ENCODE measurements around the gene LMNTD2.

The LMNTD2 gene

DNA sequence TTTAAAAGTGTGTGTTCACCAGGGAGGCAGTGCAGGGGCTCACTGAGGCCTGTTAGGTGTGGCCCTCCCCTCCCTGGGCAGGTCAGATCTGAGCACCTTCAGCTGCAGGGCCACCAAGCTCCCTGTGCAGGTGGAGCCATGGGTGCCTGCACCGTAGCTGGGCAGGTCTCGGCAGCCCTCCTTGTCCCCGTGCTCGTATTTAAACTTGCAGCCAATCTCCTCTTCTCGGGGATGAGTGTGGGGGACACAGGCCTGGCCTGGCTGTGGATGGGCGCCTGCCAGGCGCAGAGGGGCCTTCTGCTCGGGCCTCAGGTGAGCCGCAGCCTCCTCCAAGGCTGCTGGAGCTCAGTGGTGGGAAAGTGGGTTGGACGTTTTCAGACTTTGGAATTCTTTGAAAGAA lies 34.9 kb upstream of the LMNTD2 start:
- Histone ChIP-seq H3K4me2 (ENCODE audit: low read length) (no peak overlapping the region), H3K4me3 (ENCODE audit: low read length) (no peak overlapping the region), H3F3A (ENCODE audit: control insufficient read depth, insufficient read depth) (no peaks in the 10 kb centered on the region), H4K20me1 (ENCODE audit: control insufficient read depth, insufficient read depth, low read depth, low read length) (peaks cover 4% of the 10 kb centered on the region; the same call in 1 of the 2 replicates), H3K79me2 (ENCODE audit: control insufficient read depth, low read length) (peaks cover 10% of the 10 kb centered on the region), H3K9me3 (ENCODE audit: control insufficient read depth, insufficient read depth, low read length) (no peaks in the 10 kb centered on the region), H3K9me2 (replicated peaks; ENCODE audit: control insufficient read depth, low read length) (no peaks in the 10 kb centered on the region), H3K27me3 (ENCODE audit: control insufficient read depth, low read length) (no peaks in the 10 kb centered on the region), H3K4me1 (ENCODE audit: control insufficient read depth, low read length) (no peaks in the 10 kb centered on the region), H3K27ac (ENCODE audit: low read depth, low read length) (no peak overlapping the region), H3K36me3 (ENCODE audit: control insufficient read depth, low read length) (peaks cover 85% of the 10 kb centered on the region)
- TF ChIP-seq, protein P1, sequence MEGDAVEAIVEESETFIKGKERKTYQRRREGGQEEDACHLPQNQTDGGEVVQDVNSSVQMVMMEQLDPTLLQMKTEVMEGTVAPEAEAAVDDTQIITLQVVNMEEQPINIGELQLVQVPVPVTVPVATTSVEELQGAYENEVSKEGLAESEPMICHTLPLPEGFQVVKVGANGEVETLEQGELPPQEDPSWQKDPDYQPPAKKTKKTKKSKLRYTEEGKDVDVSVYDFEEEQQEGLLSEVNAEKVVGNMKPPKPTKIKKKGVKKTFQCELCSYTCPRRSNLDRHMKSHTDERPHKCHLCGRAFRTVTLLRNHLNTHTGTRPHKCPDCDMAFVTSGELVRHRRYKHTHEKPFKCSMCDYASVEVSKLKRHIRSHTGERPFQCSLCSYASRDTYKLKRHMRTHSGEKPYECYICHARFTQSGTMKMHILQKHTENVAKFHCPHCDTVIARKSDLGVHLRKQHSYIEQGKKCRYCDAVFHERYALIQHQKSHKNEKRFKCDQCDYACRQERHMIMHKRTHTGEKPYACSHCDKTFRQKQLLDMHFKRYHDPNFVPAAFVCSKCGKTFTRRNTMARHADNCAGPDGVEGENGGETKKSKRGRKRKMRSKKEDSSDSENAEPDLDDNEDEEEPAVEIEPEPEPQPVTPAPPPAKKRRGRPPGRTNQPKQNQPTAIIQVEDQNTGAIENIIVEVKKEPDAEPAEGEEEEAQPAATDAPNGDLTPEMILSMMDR (IDR thresholded peaks at IDR 0.05; ENCODE audit: low read depth, low read length, poor library complexity, severe bottlenecking) = no peak

DNA sequence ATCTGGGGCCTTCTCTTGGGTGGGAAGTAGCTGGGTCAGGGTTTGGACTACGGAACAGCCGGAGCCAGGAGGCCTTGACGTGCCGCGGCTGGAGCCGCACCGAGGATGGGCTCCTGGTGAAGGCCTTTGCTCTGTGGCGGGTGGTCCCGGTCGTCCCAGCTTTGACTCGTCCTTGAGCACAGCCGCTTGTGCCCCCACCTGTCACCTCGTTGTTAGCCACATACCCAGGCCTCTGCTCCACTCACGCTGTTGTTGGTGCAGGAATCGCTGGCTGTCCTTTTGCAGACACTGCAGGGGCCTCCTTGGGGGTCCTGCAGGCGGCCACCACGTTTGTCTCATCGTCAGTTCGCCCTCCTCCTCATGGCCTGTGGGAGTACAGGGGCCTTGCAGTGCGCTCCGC lies 32.8 kb upstream of the LMNTD2 start:
- H3K27me3 ChIP-seq (ENCODE audit: control insufficient read depth, low read length) = no peaks in the 10 kb centered on the region
- peaks cover 88% of the 10 kb centered on the region for H3K36me3 ChIP-seq (ENCODE audit: control insufficient read depth, low read length)
- H3K9me3 ChIP-seq (ENCODE audit: control insufficient read depth, insufficient read depth, low read length) = no peaks in the 10 kb centered on the region
- H3K4me1 ChIP-seq (ENCODE audit: control insufficient read depth, low read length) = no peaks in the 10 kb centered on the region
- H3K9me2 ChIP-seq (replicated peaks; ENCODE audit: control insufficient read depth, low read length) = no peaks in the 10 kb centered on the region
- TF ChIP-seq, protein P1 (IDR thresholded peaks at IDR 0.05; ENCODE audit: low read depth, low read length, poor library complexity, severe bottlenecking) = no peak
- TF ChIP-seq EZH2phosphoT487 (IDR thresholded peaks at IDR 0.05; ENCODE audit: borderline replicate concordance, low read length) = no peak
- peaks cover 6% of the 10 kb centered on the region; the same call in 1 of the 2 replicates for H4K20me1 ChIP-seq (ENCODE audit: control insufficient read depth, insufficient read depth, low read depth, low read length)
- H3K4me3 ChIP-seq (ENCODE audit: low read length) = no peak overlapping the region
- H3K79me2 ChIP-seq (ENCODE audit: control insufficient read depth, low read length) = peaks cover 23% of the 10 kb centered on the region
- no peak overlapping the region for H3K27ac ChIP-seq (ENCODE audit: low read depth, low read length)
- no peaks in the 10 kb centered on the region for H3F3A ChIP-seq (ENCODE audit: control insufficient read depth, insufficient read depth)
- H3K4me2 ChIP-seq (ENCODE audit: low read length) = no peak overlapping the region

DNA sequence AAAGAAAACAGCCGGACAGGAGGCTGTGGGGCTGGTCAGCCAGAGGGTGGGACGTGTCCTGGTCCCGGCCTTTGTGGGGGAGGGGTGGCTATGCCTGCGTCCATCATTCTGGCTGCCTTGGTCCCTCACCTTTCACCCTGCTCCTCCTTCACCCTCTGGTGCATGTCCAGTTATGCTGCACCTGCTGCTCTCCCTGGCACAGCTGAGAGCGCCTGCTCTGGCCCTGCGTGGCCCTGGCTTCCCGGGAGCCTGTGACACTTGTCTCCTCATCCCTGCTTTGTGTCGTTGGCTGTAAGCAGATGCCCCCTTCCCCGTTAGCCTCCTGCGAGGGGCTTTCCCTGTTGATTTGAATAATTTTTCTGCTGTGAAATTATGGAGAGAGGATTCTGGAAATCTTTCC lies 32.4 kb upstream of the LMNTD2 start:
- Histone ChIP-seq H3K27ac (ENCODE audit: low read depth, low read length) (no peak overlapping the region), H3K9me2 (replicated peaks; ENCODE audit: control insufficient read depth, low read length) (no peaks in the 10 kb centered on the region), H3K79me2 (ENCODE audit: control insufficient read depth, low read length) (peaks cover 27% of the 10 kb centered on the region), H3K27me3 (ENCODE audit: control insufficient read depth, low read length) (no peaks in the 10 kb centered on the region), H3K4me3 (ENCODE audit: low read length) (no peak overlapping the region), H3F3A (ENCODE audit: control insufficient read depth, insufficient read depth) (no peaks in the 10 kb centered on the region), H3K36me3 (ENCODE audit: control insufficient read depth, low read length) (peaks cover 87% of the 10 kb centered on the region), H3K4me1 (ENCODE audit: control insufficient read depth, low read length) (no peaks in the 10 kb centered on the region), H3K4me2 (ENCODE audit: low read length) (no peak overlapping the region), H4K20me1 (ENCODE audit: control insufficient read depth, insufficient read depth, low read depth, low read length) (peaks cover 6% of the 10 kb centered on the region; the same call in 1 of the 2 replicates), H3K9me3 (ENCODE audit: control insufficient read depth, insufficient read depth, low read length) (no peaks in the 10 kb centered on the region)
- no peak for TF ChIP-seq EZH2phosphoT487 (IDR thresholded peaks at IDR 0.05; ENCODE audit: borderline replicate concordance, low read length)
- TF ChIP-seq, protein P1 (IDR thresholded peaks at IDR 0.05; ENCODE audit: low read depth, low read length, poor library complexity, severe bottlenecking) = no peak

DNA sequence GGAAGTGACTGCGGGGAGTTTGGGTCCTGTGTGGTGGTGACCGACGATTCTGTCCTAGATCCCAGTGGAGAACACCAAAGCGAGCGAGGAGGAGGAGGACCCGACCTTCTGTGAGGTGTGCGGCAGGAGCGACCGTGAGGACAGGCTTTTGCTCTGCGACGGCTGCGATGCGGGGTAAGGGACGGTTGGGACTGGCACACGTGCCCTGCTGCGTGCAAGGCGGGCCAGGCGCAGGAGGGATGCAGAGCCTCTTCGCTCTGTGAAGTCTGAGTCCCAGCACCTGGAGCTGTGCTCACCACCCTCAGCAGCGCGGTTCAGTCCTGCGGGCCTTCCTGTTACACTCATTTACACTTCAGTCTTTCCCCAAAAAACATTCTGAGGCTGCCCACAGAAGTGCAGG lies 32.0 kb upstream of the LMNTD2 start:
- no peaks in the 10 kb centered on the region for H3K9me2 ChIP-seq (replicated peaks; ENCODE audit: control insufficient read depth, low read length)
- H3K4me2 ChIP-seq (ENCODE audit: low read length) = no peak overlapping the region
- no peaks in the 10 kb centered on the region for H3K27me3 ChIP-seq (ENCODE audit: control insufficient read depth, low read length)
- H3K4me1 ChIP-seq (ENCODE audit: control insufficient read depth, low read length) = no peaks in the 10 kb centered on the region
- no peak for TF ChIP-seq EZH2phosphoT487 (IDR thresholded peaks at IDR 0.05; ENCODE audit: borderline replicate concordance, low read length)
- no peaks in the 10 kb centered on the region for H3K9me3 ChIP-seq (ENCODE audit: control insufficient read depth, insufficient read depth, low read length)
- no peak overlapping the region for H3K27ac ChIP-seq (ENCODE audit: low read depth, low read length)
- H3K4me3 ChIP-seq (ENCODE audit: low read length) = no peak overlapping the region
- peaks cover 31% of the 10 kb centered on the region for H3K79me2 ChIP-seq (ENCODE audit: control insufficient read depth, low read length)
- H4K20me1 ChIP-seq (ENCODE audit: control insufficient read depth, insufficient read depth, low read depth, low read length) = peaks cover 6% of the 10 kb centered on the region; the same call in 1 of the 2 replicates
- no peaks in the 10 kb centered on the region for H3F3A ChIP-seq (ENCODE audit: control insufficient read depth, insufficient read depth)
- peaks cover 87% of the 10 kb centered on the region for H3K36me3 ChIP-seq (ENCODE audit: control insufficient read depth, low read length)

Measured in DOHH2 (cell line).